Esophagus squamous epithelium (tissue), 4 donors: Measurements from ENCODE around the gene SNTB2.

ENCODE experiments used
- POLR2A ChIP-seq, 4 donors: fragments of 450-650 bp; IDR thresholded peaks; one replicate each; pipeline ENCODE4 v1.6.1; 2017; ENCODE audit warnings: antibody characterized with exemption in 4 of 4, mild to moderate bottlenecking in 4 of 4, moderate library complexity in 3 of 4
- TF ChIP-seq, protein P1 (sequence below), 6 experiments: fragments of 450-650 bp in 4 of 6; fragments of 200-600 bp in 2 of 6; sonication (generic) in 2 of 6; IDR thresholded peaks; one replicate each; pipeline ENCODE4 v1.5.1; 2016 to 2019; ENCODE audit warnings: antibody characterized with exemption in 6 of 6, mild to moderate bottlenecking in 4 of 6, moderate library complexity in 4 of 6

DNA sequence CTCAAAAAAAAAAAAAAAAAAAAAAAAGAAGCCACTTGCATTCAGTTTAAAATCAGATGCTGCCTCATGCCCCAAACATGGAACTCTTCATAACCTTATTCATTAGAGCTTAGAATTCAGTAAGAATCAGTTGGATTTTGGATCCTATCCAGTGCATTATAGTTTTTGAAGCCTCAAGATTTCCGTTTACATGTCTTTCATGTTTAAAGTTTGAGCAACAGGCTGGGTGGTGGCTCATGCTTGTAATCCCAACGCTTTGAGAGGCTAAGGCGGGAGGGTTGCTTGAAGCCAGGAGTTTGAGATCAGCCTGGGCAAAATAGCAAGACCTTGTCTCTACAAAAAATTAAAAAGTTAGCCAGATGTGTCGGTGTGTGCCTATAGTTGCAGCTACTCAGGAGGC, 55.0 kb downstream of the SNTB2 start:
- no peak for TF ChIP-seq POLR2A (IDR thresholded peaks at IDR 0.05)
- TF ChIP-seq, protein P1, sequence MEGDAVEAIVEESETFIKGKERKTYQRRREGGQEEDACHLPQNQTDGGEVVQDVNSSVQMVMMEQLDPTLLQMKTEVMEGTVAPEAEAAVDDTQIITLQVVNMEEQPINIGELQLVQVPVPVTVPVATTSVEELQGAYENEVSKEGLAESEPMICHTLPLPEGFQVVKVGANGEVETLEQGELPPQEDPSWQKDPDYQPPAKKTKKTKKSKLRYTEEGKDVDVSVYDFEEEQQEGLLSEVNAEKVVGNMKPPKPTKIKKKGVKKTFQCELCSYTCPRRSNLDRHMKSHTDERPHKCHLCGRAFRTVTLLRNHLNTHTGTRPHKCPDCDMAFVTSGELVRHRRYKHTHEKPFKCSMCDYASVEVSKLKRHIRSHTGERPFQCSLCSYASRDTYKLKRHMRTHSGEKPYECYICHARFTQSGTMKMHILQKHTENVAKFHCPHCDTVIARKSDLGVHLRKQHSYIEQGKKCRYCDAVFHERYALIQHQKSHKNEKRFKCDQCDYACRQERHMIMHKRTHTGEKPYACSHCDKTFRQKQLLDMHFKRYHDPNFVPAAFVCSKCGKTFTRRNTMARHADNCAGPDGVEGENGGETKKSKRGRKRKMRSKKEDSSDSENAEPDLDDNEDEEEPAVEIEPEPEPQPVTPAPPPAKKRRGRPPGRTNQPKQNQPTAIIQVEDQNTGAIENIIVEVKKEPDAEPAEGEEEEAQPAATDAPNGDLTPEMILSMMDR (IDR thresholded peaks at IDR 0.05) = no peak
